Stimulated activated CD8-positive, alpha-beta memory T cell treated with anti-CD3 and anti-CD28 coated beads, Interleukin-4, amount 100 ng/mL, for 4 hours (primary cell): Measurements from ENCODE around the gene PAH.
"Not testable (repeated sequence)": the region's sequence is repeated elsewhere in the genome, so short reads cannot be mapped to it uniquely, and the experiment has no call there.

Experiments used
- DNase-seq, 2 donors: peaks; one replicate each; pipeline ENCODE4 v3.0.0-alpha.2; 2020; ENCODE audit warnings: low read depth in 2 of 2, low spot score in 1 of 2

PAH gene

GRCh38 chr12:102833687-102834441, 83.2 kb downstream of the PAH start:
- no peak for DNase-seq

- DNase-seq = not testable (repeated sequence)
Measured at GRCh38 chr12:102832826-102833225, 84.2 kb downstream of the PAH start.

DNA sequence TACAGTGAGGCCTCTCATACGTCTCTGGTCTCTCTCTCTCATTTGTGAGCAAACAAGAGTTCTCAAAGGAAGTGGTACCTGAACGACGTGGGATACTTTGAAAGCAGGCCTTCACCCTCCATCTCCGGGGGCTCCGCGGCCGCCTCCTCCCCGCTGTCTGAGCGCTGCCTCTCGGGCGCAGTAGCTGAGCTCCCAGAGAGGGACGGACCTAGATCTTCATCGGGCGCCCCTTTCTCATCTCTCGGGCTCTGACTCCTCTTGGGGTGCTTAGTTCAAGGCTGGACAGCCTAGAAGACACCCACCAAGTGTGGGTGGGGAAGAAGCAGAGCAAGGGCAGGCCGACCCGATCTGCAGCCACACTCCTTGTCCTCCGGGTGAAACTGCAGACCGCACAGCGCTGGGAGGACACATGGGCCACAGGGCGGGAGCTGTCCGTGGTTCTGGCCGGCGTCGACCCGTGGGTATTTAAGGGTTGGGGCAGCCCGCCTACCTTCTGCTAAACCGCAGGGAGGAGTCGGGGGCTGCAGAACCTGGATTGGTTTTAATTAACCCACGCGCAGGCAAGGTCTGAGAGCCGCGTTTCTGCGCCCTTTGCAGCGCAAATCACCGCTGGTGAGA, 92.7 kb downstream of the PAH start:
- DNase-seq = no peak

DNA sequence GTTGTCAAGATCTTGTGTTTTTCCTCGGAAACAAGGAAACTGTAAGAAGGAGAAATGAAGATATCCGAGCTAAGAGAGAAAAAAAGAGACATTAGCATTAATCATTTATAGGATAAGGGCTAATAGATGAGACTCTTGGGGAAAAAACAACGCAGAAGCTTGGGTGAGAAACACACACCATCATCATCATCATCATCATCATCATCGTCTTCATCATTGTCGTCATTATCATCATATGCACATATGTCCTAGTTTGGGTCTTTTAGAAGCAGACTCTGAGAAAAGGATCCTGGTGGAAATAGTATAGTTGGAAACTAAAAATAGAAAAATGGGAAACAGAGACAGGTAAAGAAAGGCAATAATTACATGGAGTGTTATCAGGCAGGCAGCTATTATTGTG, 95.9 kb downstream of the PAH start:
- DNase-seq = no peak

DNA sequence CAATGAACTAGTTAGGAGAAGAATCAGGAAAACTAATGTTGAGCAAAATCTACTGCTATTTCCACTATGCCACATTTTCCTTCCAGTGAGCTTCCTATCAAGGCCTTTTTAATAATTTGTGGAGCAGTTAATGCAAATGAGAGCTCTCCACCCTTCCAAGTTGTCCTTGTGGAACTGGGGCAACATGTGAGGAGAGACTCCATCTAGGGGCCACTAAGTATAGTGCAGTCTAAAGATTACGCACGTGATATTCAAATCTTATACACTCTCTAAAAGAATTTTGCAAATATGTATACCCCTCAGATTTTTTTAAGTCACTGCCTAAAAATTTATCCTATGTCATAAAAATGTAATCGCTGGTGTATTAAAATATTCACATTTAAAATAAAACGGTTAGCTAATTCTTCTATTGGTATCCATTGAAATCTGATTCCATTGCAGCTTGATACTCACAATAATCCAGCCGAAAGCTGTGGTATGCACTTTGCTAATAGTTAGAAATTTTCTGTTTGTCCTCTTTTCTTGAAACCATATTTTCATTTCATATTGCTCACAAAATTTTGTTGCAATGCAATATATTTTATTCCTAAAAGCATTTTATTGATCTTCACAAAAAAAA, 100.1 kb downstream of the PAH start:
- DNase-seq = no peak

DNA sequence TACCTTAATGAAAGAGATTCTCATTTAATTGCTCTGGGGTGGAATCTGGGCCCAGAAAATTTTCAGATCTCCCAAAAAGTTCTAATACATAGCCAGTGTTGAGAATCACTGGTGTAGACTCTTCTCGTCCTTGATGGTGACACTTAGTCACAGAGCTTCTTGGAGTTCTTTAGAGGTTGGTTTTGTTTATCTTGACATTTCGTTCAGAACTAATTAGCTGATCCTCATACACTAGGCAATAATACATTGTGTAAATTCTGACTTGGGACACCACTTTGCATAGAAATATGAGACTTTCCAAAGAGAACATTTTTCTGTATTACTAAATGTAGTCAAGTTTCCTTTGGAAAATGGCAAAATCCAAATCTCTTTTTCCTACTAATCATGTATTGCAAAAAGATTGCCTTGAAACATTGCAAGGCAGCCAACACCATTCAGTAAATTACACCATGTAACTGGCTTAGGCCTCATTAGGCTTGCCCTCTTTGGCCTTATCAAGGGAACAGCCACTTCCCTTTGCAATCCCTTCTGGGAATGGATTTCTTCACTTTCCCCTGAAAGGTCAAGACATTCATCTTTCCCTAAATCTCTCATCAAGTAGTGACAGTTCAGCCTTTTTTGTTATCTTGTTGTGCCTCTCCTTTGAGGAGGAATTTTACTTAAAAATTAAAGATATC, 102.2 kb downstream of the PAH start:
- DNase-seq = no peak

DNA sequence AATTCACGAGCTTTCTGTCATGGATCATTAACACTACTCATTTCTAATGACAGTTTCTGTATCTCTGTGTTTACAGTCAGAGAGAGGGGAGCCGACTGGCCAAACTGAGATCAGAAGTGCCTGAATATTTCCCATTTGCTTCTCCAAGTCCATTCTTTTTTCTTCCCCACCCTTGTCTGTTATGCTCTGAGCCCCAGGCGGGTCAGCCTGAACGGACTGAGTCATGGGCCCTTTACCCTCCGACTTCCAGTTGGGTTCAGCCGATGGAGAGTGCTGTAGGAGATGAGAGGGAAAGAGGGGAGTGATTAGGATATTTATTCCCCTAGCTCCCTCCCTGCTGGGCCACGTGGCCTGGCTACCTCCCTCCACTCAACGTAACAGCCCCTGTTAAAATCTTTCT, 104.7 kb downstream of the PAH start:
- no peak for DNase-seq

- DNase-seq = no peak
Measured at GRCh38 chr12:102811110-102811737, 105.8 kb downstream of the PAH start.

- no peak for DNase-seq
Measured at GRCh38 chr12:102808412-102808811, 108.6 kb downstream of the PAH start.

DNA sequence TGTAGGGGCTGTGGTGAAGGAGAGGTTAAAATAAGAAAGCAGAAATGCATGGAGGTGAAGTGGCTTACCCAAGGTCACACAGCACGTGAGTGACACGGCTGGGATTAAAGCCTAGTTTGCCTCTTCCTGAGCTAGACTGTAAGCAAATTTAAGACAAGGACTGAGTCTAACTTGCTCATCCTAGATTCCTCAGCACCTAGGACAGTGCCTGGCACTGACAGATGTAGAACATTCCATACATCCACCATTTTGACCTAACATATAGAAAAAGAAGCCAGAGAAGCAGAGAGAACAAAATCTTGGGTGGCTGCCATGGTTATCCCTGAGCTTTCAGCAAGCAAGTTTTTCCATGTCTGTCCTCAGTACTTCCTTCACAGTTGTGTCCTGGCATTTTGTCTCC, 110.5 kb downstream of the PAH start:
- DNase-seq = no peak

DNA sequence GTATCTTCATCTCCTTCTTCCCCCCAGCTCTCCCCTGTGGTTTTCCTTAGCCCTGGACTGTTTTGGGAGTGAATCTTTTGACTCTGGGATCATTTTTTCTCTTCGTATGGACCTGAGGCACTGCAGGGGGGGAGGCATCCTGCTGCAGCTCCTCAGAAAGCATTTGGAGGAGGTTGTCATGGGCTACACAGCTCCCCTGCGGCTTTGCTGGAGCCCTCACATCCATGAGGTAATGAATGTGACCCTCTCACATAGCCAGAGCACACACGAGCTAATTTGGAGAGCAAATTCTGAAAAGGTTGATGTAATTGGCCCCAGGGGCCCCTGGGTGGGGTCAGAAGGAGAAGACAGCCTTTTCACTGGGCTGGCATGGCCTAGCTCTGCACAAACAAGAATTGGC, 110.9 kb downstream of the PAH start:
- DNase-seq = no peak

GRCh38 chr12:102800565-102800964, 116.5 kb downstream of the PAH start:
- no peak for DNase-seq

DNA sequence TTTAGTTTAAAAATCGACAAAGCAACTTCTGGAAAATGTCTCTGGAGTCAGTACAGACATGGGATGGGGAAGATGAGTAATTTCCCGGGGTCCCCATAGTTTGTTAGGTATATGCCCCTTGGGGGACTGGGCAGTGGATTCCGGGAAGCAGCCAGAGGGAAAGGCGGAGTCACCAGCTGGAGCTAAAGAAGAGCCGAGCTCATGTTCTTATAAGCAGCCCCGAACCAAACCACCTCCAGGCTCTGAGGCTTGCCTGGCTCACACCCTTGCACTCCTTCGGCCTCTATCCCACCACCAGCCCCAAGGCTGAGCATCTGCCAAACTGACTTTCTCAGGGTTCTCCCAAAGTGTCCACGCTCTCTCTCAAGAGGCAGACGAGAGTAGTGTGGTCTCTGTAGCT, 117.8 kb downstream of the PAH start:
- no peak for DNase-seq

DNA sequence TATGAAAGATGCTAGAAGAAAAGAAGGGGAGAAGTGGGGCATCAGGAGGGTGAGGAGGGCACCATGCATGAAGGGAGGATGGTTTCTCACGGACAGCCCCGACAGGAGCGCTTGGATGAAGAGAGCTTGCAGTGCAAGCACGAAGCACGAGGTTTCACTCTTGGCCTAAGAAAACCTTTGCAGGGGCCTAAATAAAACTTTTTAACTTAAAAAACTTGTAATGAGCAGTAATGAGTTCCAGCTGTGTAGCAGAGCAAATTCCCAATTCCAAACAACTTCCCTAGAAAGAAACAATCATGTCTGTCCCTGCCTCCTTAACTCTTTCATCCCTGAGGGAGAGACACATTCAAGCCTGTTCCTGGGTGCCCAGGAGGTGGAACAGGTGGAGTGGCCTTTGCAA, 119.5 kb downstream of the PAH start:
- no peak for DNase-seq

DNA sequence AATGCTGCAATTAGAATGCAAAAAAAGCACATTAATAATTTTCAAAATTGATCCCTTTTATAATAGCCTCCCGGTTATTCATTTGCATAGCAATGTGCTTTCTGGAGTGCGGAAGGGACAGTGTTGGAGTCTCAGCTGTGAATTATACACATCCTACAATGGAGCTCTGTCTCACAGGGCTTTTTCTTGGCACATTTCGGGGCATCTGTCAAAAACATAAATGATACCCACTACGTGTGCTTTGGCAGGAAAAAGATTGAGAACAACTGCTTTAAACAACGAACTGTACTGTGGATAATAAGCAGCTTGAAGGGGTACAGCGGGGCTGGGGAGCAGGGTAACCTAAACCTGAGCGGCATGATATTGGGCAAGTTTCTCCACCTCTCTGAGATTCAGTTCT, 123.1 kb downstream of the PAH start:
- no peak for DNase-seq
